ENCODE data around the gene CTPS1. TPM values are rescaled to one million over a fixed set of nuclear protein-coding genes. Genes with fewer than 3 reads are reported as not detected.

CTPS1 gene
- total RNA-seq, 4 donors from 2014 or later = 19.6 to 47.4 (median 36.5) TPM

DNA sequence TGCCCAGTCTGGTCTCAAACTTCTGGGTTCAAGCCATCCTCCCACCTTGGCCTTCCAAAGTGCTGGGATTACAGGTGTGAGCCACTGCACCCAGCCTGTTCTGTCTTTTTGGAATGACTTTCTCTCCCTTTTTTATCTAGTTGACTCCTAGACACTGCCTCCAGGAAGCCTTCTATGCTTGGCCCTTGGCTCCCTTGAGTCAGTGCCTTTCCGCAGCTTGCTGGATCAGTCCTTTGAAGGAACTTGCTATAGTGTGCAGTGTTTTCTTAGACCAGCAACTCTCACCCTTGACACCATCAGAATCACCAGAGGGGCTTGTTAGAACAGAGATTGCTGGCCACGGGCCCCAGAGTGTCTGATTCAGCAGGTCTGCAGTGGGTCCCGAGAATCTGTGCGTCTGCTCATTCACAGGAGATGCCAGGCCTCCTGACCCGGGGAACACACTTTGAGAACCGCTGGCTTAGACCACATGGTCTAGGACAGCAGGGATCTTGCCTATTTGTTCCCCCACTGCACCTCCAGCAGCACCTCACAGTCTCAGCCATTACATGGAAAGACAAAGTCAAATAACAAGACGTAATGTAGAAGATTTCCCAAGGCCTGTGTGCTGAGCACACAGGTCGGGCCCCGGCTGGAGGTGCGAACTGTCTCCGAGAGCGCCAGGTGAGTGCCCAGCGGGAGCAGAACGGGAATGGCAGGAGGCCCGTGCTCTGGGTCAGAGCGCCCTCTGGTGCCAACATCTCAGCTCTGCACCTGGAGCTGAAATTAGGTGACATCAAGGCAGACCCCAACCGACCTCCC lies 27.4 kb upstream of the CTPS1 start:
- WGBS, 2 donors (ENCODE audit: low coverage in 1 of 2) = 0 to 56% methylated on average over 2 to 8 of the region's 17 CpGs
- Histone ChIP-seq H3K27me3 (peaks cover 9% of the 10 kb centered on the region), H3K4me3 (no peak overlapping the region), H3K36me3 (no peaks in the 10 kb centered on the region), H3K27ac (no peak overlapping the region), H3K4me1 (peaks cover 0 to 17% (median 0%) of the 10 kb centered on the region in 3 donors), H3K9me3 (no peaks in the 10 kb centered on the region)
- ATAC-seq = peak; percentile 74
- TF ChIP-seq, protein P1, sequence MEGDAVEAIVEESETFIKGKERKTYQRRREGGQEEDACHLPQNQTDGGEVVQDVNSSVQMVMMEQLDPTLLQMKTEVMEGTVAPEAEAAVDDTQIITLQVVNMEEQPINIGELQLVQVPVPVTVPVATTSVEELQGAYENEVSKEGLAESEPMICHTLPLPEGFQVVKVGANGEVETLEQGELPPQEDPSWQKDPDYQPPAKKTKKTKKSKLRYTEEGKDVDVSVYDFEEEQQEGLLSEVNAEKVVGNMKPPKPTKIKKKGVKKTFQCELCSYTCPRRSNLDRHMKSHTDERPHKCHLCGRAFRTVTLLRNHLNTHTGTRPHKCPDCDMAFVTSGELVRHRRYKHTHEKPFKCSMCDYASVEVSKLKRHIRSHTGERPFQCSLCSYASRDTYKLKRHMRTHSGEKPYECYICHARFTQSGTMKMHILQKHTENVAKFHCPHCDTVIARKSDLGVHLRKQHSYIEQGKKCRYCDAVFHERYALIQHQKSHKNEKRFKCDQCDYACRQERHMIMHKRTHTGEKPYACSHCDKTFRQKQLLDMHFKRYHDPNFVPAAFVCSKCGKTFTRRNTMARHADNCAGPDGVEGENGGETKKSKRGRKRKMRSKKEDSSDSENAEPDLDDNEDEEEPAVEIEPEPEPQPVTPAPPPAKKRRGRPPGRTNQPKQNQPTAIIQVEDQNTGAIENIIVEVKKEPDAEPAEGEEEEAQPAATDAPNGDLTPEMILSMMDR (IDR thresholded peaks at IDR 0.05) = peak; percentile 87 to 95 (median 90)
- no peak for TF ChIP-seq EP300 (IDR thresholded peaks at IDR 0.05)

DNA sequence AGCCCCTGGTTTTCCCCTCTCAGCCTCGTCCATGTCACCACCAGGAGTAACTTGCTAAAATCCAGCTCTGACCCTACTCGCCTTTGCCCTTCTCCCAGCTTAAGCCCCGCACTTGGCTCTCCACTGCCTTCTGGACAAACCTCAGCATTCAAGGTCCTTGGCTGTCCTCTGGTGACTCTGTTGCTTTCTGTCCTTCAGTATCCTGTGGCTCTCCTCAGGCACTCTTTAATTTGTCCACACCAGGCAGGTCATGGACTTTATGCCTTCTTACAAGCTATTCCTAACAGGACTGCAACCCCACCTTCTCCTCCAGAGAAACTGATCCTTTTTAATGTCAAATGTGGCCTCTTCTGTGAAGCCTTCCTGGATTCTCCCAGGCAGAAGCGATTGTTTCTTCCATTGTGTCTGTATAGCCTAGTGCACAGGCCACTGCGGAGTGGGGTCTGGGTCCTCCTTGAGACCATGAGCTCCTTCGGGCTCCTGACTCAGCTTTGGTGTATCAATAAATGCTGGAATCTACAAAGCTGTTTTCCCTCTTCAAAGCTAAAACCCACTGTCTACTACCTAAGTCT lies 26.7 kb upstream of the CTPS1 start:
- H3K4me3 ChIP-seq = no peak overlapping the region
- ATAC-seq = no peak
- peaks cover 9% of the 10 kb centered on the region for H3K27me3 ChIP-seq
- TF ChIP-seq POLR2A (IDR thresholded peaks at IDR 0.05) (no peak), EP300 (IDR thresholded peaks at IDR 0.05) (no peak), POLR2AphosphoS5 (IDR thresholded peaks at IDR 0.05) (no peak)
- TF ChIP-seq, protein P1 (IDR thresholded peaks at IDR 0.05) = peak in 1 of 4 experiments; percentile 16
- no peaks in the 10 kb centered on the region for H3K9me3 ChIP-seq
- H3K4me1 ChIP-seq = peaks cover 0 to 17% (median 0%) of the 10 kb centered on the region in 3 donors
- 36 to 44% methylated on average over 4 to 6 of the region's 6 CpGs for WGBS, 2 donors (ENCODE audit: low coverage in 1 of 2)
- no peaks in the 10 kb centered on the region for H3K36me3 ChIP-seq
- H3K27ac ChIP-seq = no peak overlapping the region

DNA sequence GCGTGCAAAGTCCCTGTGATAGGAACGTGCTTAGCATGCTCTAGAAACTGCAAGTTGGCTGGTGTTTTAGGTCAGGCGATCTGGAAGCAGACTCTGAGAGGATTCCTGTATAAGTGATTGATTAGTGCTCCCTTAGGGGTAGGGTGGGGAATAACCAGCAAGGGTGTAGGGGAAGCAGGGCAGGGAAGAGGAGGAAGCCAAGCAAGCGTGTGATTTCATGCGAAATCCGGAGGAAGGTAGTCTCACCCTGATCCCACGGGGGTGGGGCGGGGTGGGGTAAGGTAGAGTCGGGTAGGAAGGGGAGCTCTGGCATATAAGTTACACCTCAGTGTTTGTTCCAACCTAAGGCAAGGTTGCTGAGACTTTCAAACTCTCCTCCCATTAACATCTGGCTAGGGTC lies 24.9 kb upstream of the CTPS1 start:
- no peaks in the 10 kb centered on the region for H3K9me3 ChIP-seq
- peaks cover 0 to 8% (median 0%) of the 10 kb centered on the region in 3 donors for H3K4me1 ChIP-seq
- 37 to 42% methylated on average over 9 of the region's 9 CpGs for WGBS, 2 donors (ENCODE audit: low coverage in 1 of 2)
- H3K4me3 ChIP-seq = no peak overlapping the region
- H3K27ac ChIP-seq = no peak overlapping the region
- TF ChIP-seq POLR2AphosphoS5 (IDR thresholded peaks at IDR 0.05) = no peak
- TF ChIP-seq, protein P1 (IDR thresholded peaks at IDR 0.05) = no peak
- no peak for TF ChIP-seq EP300 (IDR thresholded peaks at IDR 0.05)
- no peak for TF ChIP-seq POLR2A (IDR thresholded peaks at IDR 0.05)
- peaks cover 9% of the 10 kb centered on the region for H3K27me3 ChIP-seq
- H3K36me3 ChIP-seq = no peaks in the 10 kb centered on the region
- no peak for ATAC-seq

DNA sequence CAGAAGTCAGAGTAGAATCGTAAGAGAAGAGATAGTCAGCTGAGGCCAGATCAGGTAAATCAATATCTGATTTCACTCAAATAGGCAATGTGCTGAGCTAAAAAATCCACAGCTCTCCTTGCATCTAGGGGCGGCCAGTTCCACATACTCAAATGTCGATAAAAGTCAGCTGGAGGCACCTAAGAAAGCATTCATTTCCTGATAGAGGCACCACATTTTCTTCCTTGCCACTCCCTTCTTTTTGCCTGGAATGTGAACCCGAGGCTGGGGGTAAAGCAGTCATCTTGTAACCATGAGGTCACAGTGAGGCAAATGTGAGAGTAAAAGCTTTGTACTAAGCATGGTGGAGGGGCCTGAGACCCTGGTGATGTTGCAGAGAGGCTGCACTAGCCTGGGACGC lies 24.2 kb upstream of the CTPS1 start:
- no peak for ATAC-seq
- peaks cover 0 to 8% (median 0%) of the 10 kb centered on the region in 3 donors for H3K4me1 ChIP-seq
- no peaks in the 10 kb centered on the region for H3K9me3 ChIP-seq
- WGBS, 2 donors (ENCODE audit: low coverage in 1 of 2) = 58 to 74% methylated on average over 3 to 5 of the region's 5 CpGs
- H3K36me3 ChIP-seq = no peaks in the 10 kb centered on the region
- H3K27me3 ChIP-seq = peaks cover 9% of the 10 kb centered on the region
- H3K27ac ChIP-seq = no peak overlapping the region
- TF ChIP-seq, protein P1 (IDR thresholded peaks at IDR 0.05) = no peak
- no peak for TF ChIP-seq EP300 (IDR thresholded peaks at IDR 0.05)
- no peak overlapping the region for H3K4me3 ChIP-seq

DNA sequence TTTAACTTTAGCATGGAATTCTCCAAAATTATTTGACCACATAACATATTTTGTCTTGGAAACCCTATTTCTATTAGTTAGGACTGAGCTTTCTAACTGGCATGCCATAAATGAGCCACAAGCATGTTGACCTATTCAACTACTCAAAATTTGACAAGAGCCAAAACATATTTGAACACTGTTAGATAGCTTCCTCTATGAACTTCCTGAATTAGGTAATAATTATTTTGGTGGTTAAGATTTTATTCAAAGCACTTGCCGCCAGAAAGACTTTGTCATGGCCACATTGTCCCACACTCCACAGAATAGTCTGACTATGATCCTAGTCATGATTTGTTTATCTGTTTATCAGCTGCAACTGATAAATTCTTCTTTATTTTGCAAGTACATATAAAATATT lies 23.1 kb upstream of the CTPS1 start:
- TF ChIP-seq, protein P1 (IDR thresholded peaks at IDR 0.05) = no peak
- TF ChIP-seq EP300 (IDR thresholded peaks at IDR 0.05) (no peak), POLR2AphosphoS5 (IDR thresholded peaks at IDR 0.05) (no peak), POLR2A (IDR thresholded peaks at IDR 0.05) (no peak)
- Histone ChIP-seq H3K27me3 (peaks cover 9% of the 10 kb centered on the region), H3K4me1 (peaks cover 0 to 8% (median 0%) of the 10 kb centered on the region in 3 donors), H3K9me3 (no peaks in the 10 kb centered on the region), H3K27ac (no peak overlapping the region), H3K36me3 (no peaks in the 10 kb centered on the region), H3K4me3 (no peak overlapping the region)
- 63 to 72% methylated on average over 1 of the region's 1 CpG for WGBS, 2 donors (ENCODE audit: low coverage in 1 of 2)
- no peak for ATAC-seq

All from gastroesophageal sphincter (tissue), 4 donors.